Epithelial cell of proximal tubule (primary cell): ENCODE measurements around the gene TRIM49D1. TPM values are rescaled to one million over a fixed set of nuclear protein-coding genes. Genes with fewer than 3 reads are reported as not detected.
"Not testable (repeated sequence)": the region's sequence is repeated elsewhere in the genome, so short reads cannot be mapped to it uniquely, and the experiment has no call there.

Source experiments
- DNase-seq: peaks from one replicate; pipeline ENCODE4 v3.0.0-alpha.2; 2011; ENCODE audit warnings: low read depth
- H3K4me3 ChIP-seq: 2 replicates; pipeline ENCODE4 v1.5.1; 2011; ENCODE audit warnings: low read depth, mild to moderate bottlenecking, low read length
- total RNA-seq: library from RNA; depleted of rRNA; stranded (reverse); fragments of >200 nt; gene quantifications from 2 replicates; pipeline ENCODE4 v1.2.3, GENCODE V29; 2015
- TF ChIP-seq, protein P1 (sequence below): conservative IDR thresholded peaks from 2 replicates; pipeline ENCODE4 v1.5.1; 2012; ENCODE audit warnings: low read depth, mild to moderate bottlenecking, low read length

TRIM49D1 gene, protein sequence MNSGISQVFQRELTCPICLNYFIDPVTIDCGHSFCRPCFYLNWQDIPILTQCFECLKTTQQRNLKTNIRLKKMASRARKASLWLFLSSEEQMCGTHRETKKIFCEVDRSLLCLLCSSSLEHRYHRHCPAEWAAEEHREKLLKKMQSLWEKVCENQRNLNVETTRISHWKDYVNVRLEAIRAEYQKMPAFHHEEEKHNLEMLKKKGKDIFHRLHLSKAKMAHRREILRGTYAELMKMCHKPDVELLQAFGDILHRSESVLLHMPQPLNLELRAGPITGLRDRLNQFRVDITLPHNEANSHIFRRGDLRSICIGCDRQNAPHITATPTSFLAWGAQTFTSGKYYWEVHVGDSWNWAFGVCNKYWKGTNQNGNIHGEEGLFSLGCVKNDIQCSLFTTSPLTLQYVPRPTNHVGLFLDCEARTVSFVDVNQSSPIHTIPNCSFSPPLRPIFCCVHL
- not detected in 2 replicates for total RNA-seq

DNA sequence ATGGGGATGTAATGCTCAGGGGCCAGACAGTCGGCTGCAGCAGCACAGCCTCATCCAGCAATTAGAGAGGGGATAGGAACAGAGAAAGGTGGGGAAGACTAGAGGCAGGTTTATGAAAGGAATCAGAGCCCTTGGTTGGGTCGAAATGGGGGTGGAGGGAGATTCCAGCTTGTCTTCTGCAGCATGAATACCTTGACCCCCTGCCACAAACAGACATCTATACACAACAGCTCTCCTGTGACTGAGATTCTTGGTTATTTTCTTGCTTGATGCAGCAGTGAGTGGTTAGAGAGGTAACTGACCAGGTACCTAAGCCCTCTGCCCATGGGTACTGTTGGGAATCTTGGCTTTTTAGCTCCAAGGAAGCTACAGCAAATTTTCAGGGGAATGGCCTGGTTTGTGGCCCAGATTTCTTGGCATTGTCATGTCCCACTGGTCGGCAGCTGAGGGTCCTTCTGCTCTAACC, at the start of gene TRIM49D1:
Gene TRIM49D1 (minus strand): TSS at position 51 of the 466 bp plus-strand sequence. CDS start 4,535 bp downstream, outside the sequence.
- no peak within 1 kb of the TSS for H3K4me3 ChIP-seq
- TF ChIP-seq, protein P1, sequence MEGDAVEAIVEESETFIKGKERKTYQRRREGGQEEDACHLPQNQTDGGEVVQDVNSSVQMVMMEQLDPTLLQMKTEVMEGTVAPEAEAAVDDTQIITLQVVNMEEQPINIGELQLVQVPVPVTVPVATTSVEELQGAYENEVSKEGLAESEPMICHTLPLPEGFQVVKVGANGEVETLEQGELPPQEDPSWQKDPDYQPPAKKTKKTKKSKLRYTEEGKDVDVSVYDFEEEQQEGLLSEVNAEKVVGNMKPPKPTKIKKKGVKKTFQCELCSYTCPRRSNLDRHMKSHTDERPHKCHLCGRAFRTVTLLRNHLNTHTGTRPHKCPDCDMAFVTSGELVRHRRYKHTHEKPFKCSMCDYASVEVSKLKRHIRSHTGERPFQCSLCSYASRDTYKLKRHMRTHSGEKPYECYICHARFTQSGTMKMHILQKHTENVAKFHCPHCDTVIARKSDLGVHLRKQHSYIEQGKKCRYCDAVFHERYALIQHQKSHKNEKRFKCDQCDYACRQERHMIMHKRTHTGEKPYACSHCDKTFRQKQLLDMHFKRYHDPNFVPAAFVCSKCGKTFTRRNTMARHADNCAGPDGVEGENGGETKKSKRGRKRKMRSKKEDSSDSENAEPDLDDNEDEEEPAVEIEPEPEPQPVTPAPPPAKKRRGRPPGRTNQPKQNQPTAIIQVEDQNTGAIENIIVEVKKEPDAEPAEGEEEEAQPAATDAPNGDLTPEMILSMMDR = no peak
- DNase-seq = no peak

DNA sequence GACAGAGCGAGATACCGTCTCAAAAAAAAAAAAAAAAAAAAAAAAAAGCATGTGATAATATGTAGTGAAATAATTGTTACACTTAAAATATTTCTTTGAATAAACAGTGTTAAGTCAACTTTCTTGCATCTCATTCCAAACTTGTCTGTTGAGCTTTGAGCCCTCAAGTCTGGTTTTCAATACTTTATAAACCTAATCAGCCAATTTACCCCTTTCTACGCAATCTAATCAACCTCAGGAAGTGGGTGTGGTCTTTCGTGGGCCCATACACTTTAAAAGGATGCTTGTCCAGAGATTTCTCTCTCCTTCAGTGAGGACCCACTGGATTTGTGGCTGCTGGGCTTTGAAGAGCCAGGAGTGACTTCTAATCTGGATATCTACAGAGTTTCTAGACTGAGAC, 43.7 kb upstream of the TRIM49D1 start, which contains the start of gene TRIM64:
Gene TRIM64 (plus strand): TSS at position 301 of the 400 bp plus-strand sequence. CDS start 2,467 bp downstream, outside the sequence.
- DNase-seq = not testable (repeated sequence)

DNA sequence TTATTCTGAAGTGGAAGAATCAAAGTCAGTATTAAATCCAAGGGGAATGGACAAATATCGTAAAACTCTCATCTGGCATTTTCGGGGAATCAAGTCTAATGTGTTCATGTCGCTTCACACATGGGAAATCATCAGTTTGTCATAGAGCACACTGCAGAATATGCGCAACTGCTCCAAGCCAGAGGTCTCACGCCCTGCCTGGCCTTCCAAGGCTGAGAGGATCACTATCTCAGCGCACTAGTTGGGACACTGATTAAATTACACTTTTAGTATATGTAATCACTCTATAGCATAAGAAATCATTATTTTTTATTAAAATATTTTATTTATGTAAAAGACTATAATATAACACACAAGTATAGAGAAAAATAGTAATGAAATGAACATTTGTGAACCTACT, 38.8 kb upstream of the TRIM49D1 start:
- not testable (repeated sequence) for H3K4me3 ChIP-seq, DNase-seq

More for the DNA sequence above, 43.7 kb upstream of the TRIM49D1 start, which contains the start of gene TRIM64:
- H3K4me3 ChIP-seq = not testable (repeated sequence)

DNA sequence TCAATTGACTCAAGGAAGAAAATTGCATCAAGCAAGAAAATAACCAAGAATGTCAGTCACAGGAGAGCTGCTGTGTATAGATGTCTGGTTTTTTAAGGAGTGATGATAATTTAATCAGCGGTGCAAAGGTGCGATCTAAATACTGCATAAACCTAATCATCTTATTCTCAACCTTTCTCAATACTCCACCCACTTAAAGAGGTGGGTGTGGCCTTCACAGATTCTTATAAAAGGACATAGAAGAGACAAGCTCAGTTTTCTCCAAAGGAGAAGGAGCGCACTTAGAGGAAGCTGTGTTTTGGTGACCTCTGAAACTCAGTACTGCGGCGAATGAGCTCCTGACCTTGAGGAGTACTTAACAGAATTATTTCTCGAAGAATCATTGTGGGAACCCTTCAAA, 1.7 kb upstream of the TRIM49D1 start, which contains the start of gene TRIM49D2:
Gene TRIM49D2 (plus strand): TSS at position 301 of the 400 bp plus-strand sequence. CDS start 2,698 bp downstream, outside the sequence.
- H3K4me3 ChIP-seq, DNase-seq: not testable (repeated sequence)

DNA sequence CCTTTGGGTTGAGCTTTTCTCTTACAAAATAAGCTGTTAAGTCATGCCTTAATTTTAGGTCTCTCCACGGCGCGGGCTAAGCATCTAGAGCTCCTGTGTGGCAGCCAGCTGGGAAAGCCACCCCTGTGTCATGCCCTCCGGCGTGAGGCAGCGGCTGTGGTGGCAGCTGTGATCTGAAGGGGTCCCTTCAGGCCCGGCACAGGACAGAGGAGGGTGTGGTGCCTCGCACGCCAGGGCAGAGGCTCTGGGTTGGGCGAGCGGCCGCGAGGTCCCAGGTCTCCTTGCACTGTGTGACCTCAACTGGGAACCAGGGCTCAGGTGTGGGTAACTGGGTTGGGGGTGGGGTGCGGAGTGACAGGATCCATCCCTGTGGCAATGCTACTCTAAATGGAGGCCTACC, 21.2 kb downstream of the TRIM49D1 start:
- DNase-seq, H3K4me3 ChIP-seq: not testable (repeated sequence)

DNA sequence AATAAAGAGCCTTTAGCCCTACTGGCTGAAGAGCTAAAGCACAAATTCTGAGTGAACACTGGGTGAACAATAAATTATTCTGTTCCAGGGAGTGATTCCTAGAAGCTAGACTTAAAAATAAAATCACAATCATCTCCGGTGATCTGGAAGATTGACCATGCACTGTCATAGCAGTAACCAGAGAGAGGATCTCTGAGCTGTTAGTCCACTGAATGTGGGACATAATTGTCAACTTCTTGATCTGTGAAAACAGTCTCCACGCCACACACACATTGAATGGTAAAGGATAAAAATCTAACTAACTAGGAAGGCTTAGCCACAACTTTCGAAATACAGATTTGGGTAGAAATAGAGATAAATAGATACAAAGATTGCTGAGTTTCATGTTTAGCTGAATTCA, 28.8 kb downstream of the TRIM49D1 start:
- not testable (repeated sequence) for DNase-seq, H3K4me3 ChIP-seq

DNA sequence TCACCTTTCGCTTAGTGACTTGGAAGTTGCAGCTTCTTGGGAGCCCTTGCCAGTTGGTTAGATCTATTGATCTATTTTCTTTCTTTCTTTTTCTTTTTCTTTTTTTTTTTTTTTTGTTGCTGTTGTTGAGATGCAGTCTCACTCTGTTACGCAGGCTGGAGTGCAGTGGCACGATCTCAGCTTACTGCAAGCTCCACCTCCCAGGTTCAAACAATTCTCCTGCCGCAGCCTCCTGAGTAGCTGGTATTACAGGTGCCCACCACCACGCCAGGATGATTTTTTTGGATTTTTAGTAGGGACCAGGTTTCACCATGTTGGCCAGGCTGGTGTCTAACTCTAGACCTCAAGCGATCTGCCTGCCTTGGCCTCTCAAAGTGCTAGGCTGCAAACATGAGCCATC, 44.5 kb downstream of the TRIM49D1 start:
- H3K4me3 ChIP-seq, DNase-seq: not testable (repeated sequence)

DNA sequence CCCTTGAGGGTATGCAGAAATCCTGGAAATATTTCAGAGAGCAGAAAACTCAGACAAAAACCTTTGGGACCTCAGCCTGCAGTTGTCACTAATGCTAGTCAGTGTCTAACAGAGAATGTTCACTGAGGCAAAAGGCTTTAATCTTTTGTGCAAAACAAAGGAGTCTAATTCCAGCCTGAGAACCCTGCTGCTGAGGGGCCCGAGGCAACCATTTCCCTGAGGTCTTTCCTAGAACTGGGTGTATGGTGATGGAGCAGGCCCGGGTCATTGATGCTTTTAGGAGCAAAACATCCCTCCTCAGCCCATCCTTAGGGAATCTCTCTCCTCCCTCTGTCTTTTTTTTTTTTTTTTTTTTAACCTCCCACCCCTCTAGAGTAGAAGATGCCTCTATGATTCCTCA, 49.5 kb downstream of the TRIM49D1 start:
- H3K4me3 ChIP-seq, DNase-seq: not testable (repeated sequence)

DNA sequence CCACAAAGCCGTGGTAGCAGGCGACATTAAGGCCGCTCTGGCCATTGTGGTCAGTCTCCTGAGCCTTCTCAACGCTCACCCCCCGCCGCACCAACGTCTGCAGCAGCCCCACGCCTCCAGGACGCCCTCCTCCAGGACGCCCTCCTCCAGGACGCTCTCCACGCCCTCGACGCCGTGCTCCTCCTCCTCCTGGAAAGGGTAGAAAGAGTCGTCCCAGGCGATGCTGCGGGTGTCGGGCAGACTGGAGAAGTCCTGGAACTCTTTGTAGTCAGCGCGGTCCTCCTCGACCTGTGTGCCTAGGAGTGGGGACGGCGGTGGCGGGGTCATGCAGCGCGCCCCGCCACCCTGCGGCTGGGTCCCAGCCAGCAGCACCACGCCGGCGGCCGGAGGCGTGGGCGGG, 56.8 kb downstream of the TRIM49D1 start:
- not testable (repeated sequence) for H3K4me3 ChIP-seq, DNase-seq

DNA sequence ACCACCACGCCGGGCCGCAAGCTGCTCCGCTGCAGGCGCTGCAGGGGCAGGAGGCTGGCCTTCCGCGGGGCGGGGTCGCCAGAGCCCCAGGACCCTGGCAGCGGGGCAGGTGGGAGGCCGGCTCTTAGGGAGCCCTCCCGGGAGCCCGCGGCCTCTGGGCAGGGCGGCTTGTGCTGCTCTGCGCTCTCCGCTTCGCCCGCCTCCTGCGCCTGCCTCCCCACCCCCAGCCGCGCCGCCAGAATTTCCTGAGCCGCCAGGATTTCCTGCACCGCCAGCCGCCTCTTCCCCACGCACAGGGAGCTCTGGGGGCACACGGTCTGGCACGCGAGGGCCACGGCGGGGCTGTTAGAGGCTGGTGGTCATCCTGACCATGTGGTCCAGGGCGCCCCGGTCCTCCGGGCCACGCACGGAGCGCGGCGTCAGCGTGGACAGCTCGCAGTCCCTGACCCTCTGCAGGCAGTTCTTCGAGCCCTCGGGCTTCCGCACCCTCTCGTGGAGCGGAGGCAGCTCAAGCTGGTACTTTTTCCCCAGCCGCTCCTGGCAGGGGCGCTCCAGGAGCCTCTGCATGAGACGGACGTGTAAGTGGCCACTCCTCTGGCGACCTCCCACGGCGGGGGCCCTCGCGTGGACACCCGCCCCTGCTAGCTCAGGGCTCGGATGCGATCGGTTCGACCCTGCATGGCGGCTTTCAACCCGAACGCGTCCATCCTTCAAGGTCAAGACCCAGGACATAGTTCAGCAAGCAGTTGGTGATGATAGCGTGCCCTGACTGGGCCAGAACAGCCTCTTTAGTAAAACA, 57.9 kb downstream of the TRIM49D1 start:
- DNase-seq, H3K4me3 ChIP-seq: not testable (repeated sequence)

Other genes starting within 250 kb of the TRIM49D1 start
- gene TRIM77, start 211.9 kb downstream of the TRIM49D1 start, total RNA-seq = not detected in 2 replicates
- not detected in 2 replicates for gene TRIM49, start 113.7 kb downstream of the TRIM49D1 start, total RNA-seq
- 0.17 TPM in 1 of 2 replicates, not detected in the other for gene TRIM64B, start 43.8 kb downstream of the TRIM49D1 start, total RNA-seq
- not detected in 2 replicates for gene TRIM49D2, start 1.8 kb upstream of the TRIM49D1 start, total RNA-seq
- gene TRIM64, start 43.8 kb upstream of the TRIM49D1 start, total RNA-seq = not detected in 2 replicates
- not detected in 2 replicates for gene TRIM49C, start 108.9 kb upstream of the TRIM49D1 start, total RNA-seq
- gene UBTFL1, start 163.7 kb upstream of the TRIM49D1 start, total RNA-seq = not detected in 2 replicates
- gene NAALAD2, start 212.4 kb upstream of the TRIM49D1 start, total RNA-seq = 0.23 and 0.43 TPM in 2 replicates